ENCODE data around the gene ADGRA1.

Gene ADGRA1

GRCh38 chr10:133079836-133080682, 7.7 kb upstream of the ADGRA1 start:
- no peak for DNase-seq

- DNase-seq, result no peak
Measured at GRCh38 chr10:133080683-133081040, 7.1 kb upstream of the ADGRA1 start.

- no peak for DNase-seq
Measured at GRCh38 chr10:133081636-133082035, 6.1 kb upstream of the ADGRA1 start.

GRCh38 chr10:133082685-133083421, 4.9 kb upstream of the ADGRA1 start:
- DNase-seq, result no peak

GRCh38 chr10:133083422-133084100, 4.2 kb upstream of the ADGRA1 start:
- no peak for DNase-seq

- no peak for DNase-seq
Measured at GRCh38 chr10:133084491-133084890, 3.2 kb upstream of the ADGRA1 start.

GRCh38 chr10:133085251-133086125, 2.2 kb upstream of the ADGRA1 start:
- no peak for DNase-seq

GRCh38 chr10:133086247-133086646, 1.5 kb upstream of the ADGRA1 start:
- no peak for DNase-seq

- DNase-seq, result no peak
Measured at GRCh38 chr10:133087045-133087678, 562 bp upstream of the ADGRA1 start.

- no peak for DNase-seq
Measured at GRCh38 chr10:133088179-133088955, 643 bp downstream of the ADGRA1 start.

GRCh38 chr10:133088956-133089800, 1.5 kb downstream of the ADGRA1 start:
- no peak for DNase-seq

GRCh38 chr10:133090101-133090500, 2.4 kb downstream of the ADGRA1 start:
- DNase-seq, result no peak

- no peak for DNase-seq
Measured at GRCh38 chr10:133090654-133091053, 2.9 kb downstream of the ADGRA1 start.

- DNase-seq, result no peak
Measured at GRCh38 chr10:133091316-133091715, 3.6 kb downstream of the ADGRA1 start.

- no peak for DNase-seq
Measured at GRCh38 chr10:133093291-133093690, 5.6 kb downstream of the ADGRA1 start.

GRCh38 chr10:133094286-133094685, 6.6 kb downstream of the ADGRA1 start:
- no peak for DNase-seq

GRCh38 chr10:133094866-133095265, 7.1 kb downstream of the ADGRA1 start:
- no peak for DNase-seq

- no peak for DNase-seq
Measured at GRCh38 chr10:133095586-133095985, 7.9 kb downstream of the ADGRA1 start.

GRCh38 chr10:133096616-133097269, 9.0 kb downstream of the ADGRA1 start:
- no peak for DNase-seq

GRCh38 chr10:133097418-133097817, 9.7 kb downstream of the ADGRA1 start:
- no peak for DNase-seq
